Activated CD8-positive, alpha-beta T cell treated with anti-CD3 and anti-CD28 coated beads for 36 hours (primary cell): Measurements from ENCODE around the gene MUTYH. TPM values are rescaled to one million over a fixed set of nuclear protein-coding genes. Genes with fewer than 3 reads are reported as not detected.

Experiments used
- ATAC-seq: fragments of 200-7000 bp; cut with Tn5 transposase; one replicate; pipeline ENCODE4 v1.10.0; 2021; ENCODE audit warnings: mild to moderate bottlenecking, moderate library complexity
- CTCF ChIA-PET: fragments of 350-600 bp; sonication (Branson Sonifier 250); formaldehyde crosslinking; loops from one replicate; lab custom pipeline; 2021; ENCODE audit warnings: antibody characterized with exemption; lab: Charles Lee
- POLR2A ChIA-PET: fragments of 350-600 bp; sonication (Branson Sonifier 250); formaldehyde crosslinking; loops from one replicate; lab custom pipeline; 2021; ENCODE audit warnings: antibody characterized with exemption; lab: Charles Lee
- DNase-seq: peaks from one replicate; pipeline ENCODE4 v3.0.0-alpha.2; 2020
- H3K27ac Mint-ChIP-seq: one replicate; pipeline ENCODE4 v1.8.0; 2021; ENCODE audit warnings: mild to moderate bottlenecking, mixed read lengths
- H3K27me3 Mint-ChIP-seq: one replicate; pipeline ENCODE4 v1.8.0; 2021; ENCODE audit warnings: mixed read lengths
- H3K36me3 Mint-ChIP-seq: one replicate; pipeline ENCODE4 v1.8.0; 2021; ENCODE audit warnings: low read depth, mixed read lengths
- H3K4me1 Mint-ChIP-seq: one replicate; pipeline ENCODE4 v1.8.0; 2021; ENCODE audit warnings: low read depth, mixed read lengths
- H3K4me3 Mint-ChIP-seq: one replicate; pipeline ENCODE4 v1.8.0; 2021; ENCODE audit warnings: mild to moderate bottlenecking, moderate library complexity, mixed read lengths
- H3K9me3 Mint-ChIP-seq: one replicate; pipeline ENCODE4 v1.8.0; 2021; ENCODE audit warnings: mixed read lengths
- intact Hi-C: fragments of 100-400 bp; cut with micrococcal nuclease; formaldehyde crosslinking; loops from one replicate; pipeline ENCODE4 v1.10.0; 2022
- total RNA-seq, 2 experiments: library from RNA; stranded (reverse); gene quantifications; one replicate each; pipeline ENCODE4 v1.2.3, GENCODE V29; 2021
- TF ChIP-seq, protein P1 (sequence below): fragments of 200-600 bp; IDR thresholded peaks from one replicate; pipeline ENCODE4 v1.8.0; 2022; ENCODE audit warnings: antibody characterized with exemption, mild to moderate bottlenecking

Gene MUTYH
- total RNA-seq, 2 experiments from 2014 or later = 51.4 to 54.5 TPM

GRCh38 chr1:45321444-45321843 is 18.8 kb downstream of the MUTYH start:
- TF ChIP-seq, protein P1, sequence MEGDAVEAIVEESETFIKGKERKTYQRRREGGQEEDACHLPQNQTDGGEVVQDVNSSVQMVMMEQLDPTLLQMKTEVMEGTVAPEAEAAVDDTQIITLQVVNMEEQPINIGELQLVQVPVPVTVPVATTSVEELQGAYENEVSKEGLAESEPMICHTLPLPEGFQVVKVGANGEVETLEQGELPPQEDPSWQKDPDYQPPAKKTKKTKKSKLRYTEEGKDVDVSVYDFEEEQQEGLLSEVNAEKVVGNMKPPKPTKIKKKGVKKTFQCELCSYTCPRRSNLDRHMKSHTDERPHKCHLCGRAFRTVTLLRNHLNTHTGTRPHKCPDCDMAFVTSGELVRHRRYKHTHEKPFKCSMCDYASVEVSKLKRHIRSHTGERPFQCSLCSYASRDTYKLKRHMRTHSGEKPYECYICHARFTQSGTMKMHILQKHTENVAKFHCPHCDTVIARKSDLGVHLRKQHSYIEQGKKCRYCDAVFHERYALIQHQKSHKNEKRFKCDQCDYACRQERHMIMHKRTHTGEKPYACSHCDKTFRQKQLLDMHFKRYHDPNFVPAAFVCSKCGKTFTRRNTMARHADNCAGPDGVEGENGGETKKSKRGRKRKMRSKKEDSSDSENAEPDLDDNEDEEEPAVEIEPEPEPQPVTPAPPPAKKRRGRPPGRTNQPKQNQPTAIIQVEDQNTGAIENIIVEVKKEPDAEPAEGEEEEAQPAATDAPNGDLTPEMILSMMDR = no peak
- H3K27me3 Mint-ChIP-seq = no peaks in the 10 kb centered on the region
- H3K27ac Mint-ChIP-seq = no peak overlapping the region
- no peaks in the 10 kb centered on the region for H3K36me3 Mint-ChIP-seq
- H3K9me3 Mint-ChIP-seq = no peaks in the 10 kb centered on the region
- ATAC-seq (no peak), DNase-seq (no peak)
- no peaks in the 10 kb centered on the region for H3K4me1 Mint-ChIP-seq
- ChIA-PET POLR2A (interaction anchor here (1.2 kb wide), 1 partner anchor 591 kb away, joined by 3 read pairs; the partner anchor contains the start of gene RNU5D-1), CTCF (no interaction called here)
- intact Hi-C loops = no loop called here
- H3K4me3 Mint-ChIP-seq = no peak overlapping the region

GRCh38 chr1:45319761-45320160 is 20.5 kb downstream of the MUTYH start:
- DNase-seq (no peak), ATAC-seq (no peak)
- Mint-ChIP-seq H3K36me3 (no peaks in the 10 kb centered on the region), H3K27me3 (no peaks in the 10 kb centered on the region), H3K4me3 (no peak overlapping the region), H3K27ac (no peak overlapping the region), H3K9me3 (no peaks in the 10 kb centered on the region), H3K4me1 (no peaks in the 10 kb centered on the region)
- ChIA-PET CTCF (no interaction called here), POLR2A (interaction anchor here (1.2 kb wide), 1 partner anchor 14 kb away, joined by 3 read pairs; no protein-coding TSS in a partner anchor)
- TF ChIP-seq, protein P1 = no peak
- intact Hi-C loops = no loop called here

DNA sequence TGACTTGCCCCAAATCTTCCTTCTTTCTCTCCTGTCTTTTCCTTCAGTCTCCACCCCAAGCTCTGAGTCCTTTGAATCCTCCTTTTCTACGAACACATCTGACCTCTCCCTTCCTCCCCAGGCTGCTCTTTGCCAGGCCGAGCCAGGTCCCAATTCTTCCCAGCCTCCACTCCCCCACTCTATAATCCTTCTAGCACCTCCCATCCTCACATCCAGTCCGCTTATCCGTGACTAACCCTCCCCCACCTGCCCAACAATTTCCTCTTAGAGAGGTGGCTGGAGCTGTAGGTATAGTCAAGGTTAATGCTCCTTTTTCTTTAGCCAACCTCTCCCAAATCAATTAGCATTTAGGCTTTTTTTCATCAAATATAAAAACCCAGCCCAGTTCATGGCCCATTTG is 23.1 kb downstream of the MUTYH start:
- H3K27ac Mint-ChIP-seq = no peak overlapping the region
- ATAC-seq (no peak), DNase-seq (no peak)
- no peaks in the 10 kb centered on the region for H3K36me3 Mint-ChIP-seq
- intact Hi-C loops = no loop called here
- no peaks in the 10 kb centered on the region for H3K27me3 Mint-ChIP-seq
- TF ChIP-seq, protein P1 = no peak
- no peaks in the 10 kb centered on the region for H3K9me3 Mint-ChIP-seq
- ChIA-PET POLR2A (no interaction called here), CTCF (no interaction called here)
- H3K4me1 Mint-ChIP-seq = no peaks in the 10 kb centered on the region
- no peak overlapping the region for H3K4me3 Mint-ChIP-seq

- intact Hi-C loops = no loop called here
- H3K4me3 Mint-ChIP-seq = no peak overlapping the region
- TF ChIP-seq, protein P1 = no peak
- no peaks in the 10 kb centered on the region for H3K36me3 Mint-ChIP-seq
- H3K27me3 Mint-ChIP-seq = no peaks in the 10 kb centered on the region
- DNase-seq (no peak), ATAC-seq (no peak)
- POLR2A ChIA-PET = interaction anchor here (0.6 to 1.3 kb wide), 4 partner anchors 13 to 318 kb away, joined by 3 to 4 read pairs (median 3); no protein-coding TSS in a partner anchor
- H3K9me3 Mint-ChIP-seq = no peaks in the 10 kb centered on the region
- no peak overlapping the region for H3K27ac Mint-ChIP-seq
- CTCF ChIA-PET = interaction anchor here (1.4 to 2.5 kb wide), 2 partner anchors 11 to 13 kb away, joined by 4 to 7 read pairs; no protein-coding TSS in a partner anchor
- H3K4me1 Mint-ChIP-seq = no peaks in the 10 kb centered on the region
Measured at GRCh38 chr1:45314266-45314665, 26.0 kb downstream of the MUTYH start.

- ChIA-PET POLR2A (interaction anchor here (0.7 to 4.7 kb wide), 5 partner anchors 20 to 488 kb away, joined by 4 to 58 read pairs (median 10); partner anchors contain the start of genes HECTD3, HPDL, MUTYH and TOE1), CTCF (interaction anchor here (1.0 to 2.6 kb wide), 8 partner anchors 17 to 296 kb away, joined by 3 to 7 read pairs (median 4); partner anchors contain the start of genes HECTD3, MUTYH and TOE1)
- Mint-ChIP-seq H3K9me3 (no peaks in the 10 kb centered on the region), H3K27ac (peak overlapping the region; percentile 98), H3K27me3 (no peaks in the 10 kb centered on the region), H3K4me1 (peaks cover 37% of the 10 kb centered on the region), H3K36me3 (peaks cover 5% of the 10 kb centered on the region), H3K4me3 (no peak overlapping the region)
- DNase-seq = no peak
- no peak for ATAC-seq
- TF ChIP-seq, protein P1 = no peak
- intact Hi-C loops = loop anchor here (10.0 kb wide), 1 partner anchor 502 kb away; the partner anchor contains the start of genes BTBD19, DYNLT4 and PLK3
Measured at GRCh38 chr1:45306905-45307304, 33.3 kb downstream of the MUTYH start.
